ENCODE results near the gene CRTAC1. TPM values are rescaled to one million over a fixed set of nuclear protein-coding genes. Genes with fewer than 3 reads are reported as not detected.

CRTAC1 gene, protein sequence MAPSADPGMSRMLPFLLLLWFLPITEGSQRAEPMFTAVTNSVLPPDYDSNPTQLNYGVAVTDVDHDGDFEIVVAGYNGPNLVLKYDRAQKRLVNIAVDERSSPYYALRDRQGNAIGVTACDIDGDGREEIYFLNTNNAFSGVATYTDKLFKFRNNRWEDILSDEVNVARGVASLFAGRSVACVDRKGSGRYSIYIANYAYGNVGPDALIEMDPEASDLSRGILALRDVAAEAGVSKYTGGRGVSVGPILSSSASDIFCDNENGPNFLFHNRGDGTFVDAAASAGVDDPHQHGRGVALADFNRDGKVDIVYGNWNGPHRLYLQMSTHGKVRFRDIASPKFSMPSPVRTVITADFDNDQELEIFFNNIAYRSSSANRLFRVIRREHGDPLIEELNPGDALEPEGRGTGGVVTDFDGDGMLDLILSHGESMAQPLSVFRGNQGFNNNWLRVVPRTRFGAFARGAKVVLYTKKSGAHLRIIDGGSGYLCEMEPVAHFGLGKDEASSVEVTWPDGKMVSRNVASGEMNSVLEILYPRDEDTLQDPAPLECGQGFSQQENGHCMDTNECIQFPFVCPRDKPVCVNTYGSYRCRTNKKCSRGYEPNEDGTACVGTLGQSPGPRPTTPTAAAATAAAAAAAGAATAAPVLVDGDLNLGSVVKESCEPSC
- not detected in 2 replicates for polyA plus RNA-seq (2011; rRNA removed)
- polyA minus RNA-seq (2011; rRNA and poly(A)+ RNA removed): not detected in 2 replicates

DNA sequence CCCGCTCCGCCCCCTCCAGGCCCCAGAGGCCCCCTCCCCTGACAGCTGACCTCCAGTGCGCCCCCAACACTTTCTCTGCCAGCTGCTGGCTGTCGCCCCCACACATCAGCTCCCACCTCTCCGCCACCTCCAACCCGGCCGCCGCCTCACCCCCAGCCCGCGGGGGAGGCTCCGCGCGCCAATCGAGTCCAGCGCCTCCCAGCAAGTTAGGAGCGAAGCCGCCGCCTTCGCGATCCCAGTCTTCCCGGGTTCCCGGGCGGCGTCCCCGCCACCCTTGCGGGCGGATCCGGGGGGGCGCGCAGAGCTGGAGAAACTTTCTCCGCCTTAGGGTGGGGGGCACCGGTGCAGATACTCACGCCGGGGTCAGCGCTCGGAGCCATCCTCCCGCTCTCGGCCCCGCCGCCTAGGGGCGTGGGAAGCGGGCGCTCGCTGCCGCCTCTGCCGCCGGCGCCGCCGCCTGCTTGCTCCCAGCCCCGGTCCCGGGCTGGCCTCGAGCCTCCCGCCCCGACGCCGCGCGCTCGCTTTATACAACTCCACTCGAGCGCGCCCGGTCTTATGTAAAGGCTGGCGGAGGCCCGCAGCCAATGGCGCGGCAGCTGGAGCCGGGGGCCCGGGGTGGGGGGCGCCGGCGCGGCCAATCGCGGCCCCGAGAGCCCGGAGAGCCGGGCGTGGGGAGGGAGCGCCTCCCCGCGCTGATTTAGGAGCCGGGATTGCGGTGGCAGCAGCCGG, at the start of gene CRTAC1:
TSS of gene CRTAC1 (minus strand) at position 529 of the 729 bp plus-strand sequence. CDS start at position 380, 149 bp downstream.
- TF ChIP-seq, protein P1, sequence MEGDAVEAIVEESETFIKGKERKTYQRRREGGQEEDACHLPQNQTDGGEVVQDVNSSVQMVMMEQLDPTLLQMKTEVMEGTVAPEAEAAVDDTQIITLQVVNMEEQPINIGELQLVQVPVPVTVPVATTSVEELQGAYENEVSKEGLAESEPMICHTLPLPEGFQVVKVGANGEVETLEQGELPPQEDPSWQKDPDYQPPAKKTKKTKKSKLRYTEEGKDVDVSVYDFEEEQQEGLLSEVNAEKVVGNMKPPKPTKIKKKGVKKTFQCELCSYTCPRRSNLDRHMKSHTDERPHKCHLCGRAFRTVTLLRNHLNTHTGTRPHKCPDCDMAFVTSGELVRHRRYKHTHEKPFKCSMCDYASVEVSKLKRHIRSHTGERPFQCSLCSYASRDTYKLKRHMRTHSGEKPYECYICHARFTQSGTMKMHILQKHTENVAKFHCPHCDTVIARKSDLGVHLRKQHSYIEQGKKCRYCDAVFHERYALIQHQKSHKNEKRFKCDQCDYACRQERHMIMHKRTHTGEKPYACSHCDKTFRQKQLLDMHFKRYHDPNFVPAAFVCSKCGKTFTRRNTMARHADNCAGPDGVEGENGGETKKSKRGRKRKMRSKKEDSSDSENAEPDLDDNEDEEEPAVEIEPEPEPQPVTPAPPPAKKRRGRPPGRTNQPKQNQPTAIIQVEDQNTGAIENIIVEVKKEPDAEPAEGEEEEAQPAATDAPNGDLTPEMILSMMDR (IDR thresholded peaks at IDR 0.05; ENCODE audit: low read depth, low read length): no peak
- ChIA-PET CTCF (interaction anchor here (0.5 kb wide), 1 partner anchor 17 kb away, joined by 3 read pairs; no protein-coding TSS in a partner anchor), POLR2A (no interaction called here)
- Histone ChIP-seq H3K9me3 (ENCODE audit: control insufficient read depth, insufficient read depth, low read length) (no peaks in the 10 kb centered on the region), H3K27ac (ENCODE audit: low read depth, low read length) (no peak within 1 kb of the TSS), H3K4me3 (ENCODE audit: low read depth, low read length) (no peak within 1 kb of the TSS), H3K27me3 (ENCODE audit: control insufficient read depth, insufficient read depth, low read length) (peaks cover 48% of the 10 kb centered on the region)
- DNase-seq (ENCODE audit: low read depth, low spot score): no peak

GRCh38 chr10:98078774-98079173, 48.4 kb upstream of the CRTAC1 start:
- H3K27ac ChIP-seq (ENCODE audit: low read depth, low read length): no peak overlapping the region
- CTCF ChIA-PET: no interaction called here
- no peaks in the 10 kb centered on the region for H3K9me3 ChIP-seq (ENCODE audit: control insufficient read depth, insufficient read depth, low read length)
- no peak for DNase-seq (ENCODE audit: low read depth, low spot score)
- no peaks in the 10 kb centered on the region for H3K27me3 ChIP-seq (ENCODE audit: control insufficient read depth, insufficient read depth, low read length)
- H3K4me3 ChIP-seq (ENCODE audit: low read depth, low read length): no peak overlapping the region
- TF ChIP-seq, protein P1 (IDR thresholded peaks at IDR 0.05; ENCODE audit: low read depth, low read length): no peak
- POLR2A ChIA-PET: no interaction called here

GRCh38 chr10:98077223-98077622, 46.8 kb upstream of the CRTAC1 start:
- H3K9me3 ChIP-seq (ENCODE audit: control insufficient read depth, insufficient read depth, low read length): no peaks in the 10 kb centered on the region
- no peak for DNase-seq (ENCODE audit: low read depth, low spot score)
- H3K27me3 ChIP-seq (ENCODE audit: control insufficient read depth, insufficient read depth, low read length): no peaks in the 10 kb centered on the region
- ChIA-PET POLR2A (no interaction called here), CTCF (interaction anchor here (1.2 kb wide), 1 partner anchor 31 kb away, joined by 4 read pairs; no protein-coding TSS in a partner anchor)
- no peak overlapping the region for H3K27ac ChIP-seq (ENCODE audit: low read depth, low read length)
- TF ChIP-seq, protein P1 (IDR thresholded peaks at IDR 0.05; ENCODE audit: low read depth, low read length): no peak
- H3K4me3 ChIP-seq (ENCODE audit: low read depth, low read length): no peak overlapping the region

GRCh38 chr10:98076086-98076485, 45.7 kb upstream of the CRTAC1 start:
- ChIA-PET POLR2A (no interaction called here), CTCF (no interaction called here)
- no peak for DNase-seq (ENCODE audit: low read depth, low spot score)
- Histone ChIP-seq H3K27ac (ENCODE audit: low read depth, low read length) (no peak overlapping the region), H3K27me3 (ENCODE audit: control insufficient read depth, insufficient read depth, low read length) (no peaks in the 10 kb centered on the region), H3K9me3 (ENCODE audit: control insufficient read depth, insufficient read depth, low read length) (no peaks in the 10 kb centered on the region), H3K4me3 (ENCODE audit: low read depth, low read length) (no peak overlapping the region)
- TF ChIP-seq, protein P1 (IDR thresholded peaks at IDR 0.05; ENCODE audit: low read depth, low read length): no peak
